Stimulated activated CD4-positive, alpha-beta T cell treated with anti-CD3 and anti-CD28 coated beads, Interleukin-12 subunit alpha, Interleukin-12 subunit beta, amount 100 ng/mL, for 24 hours (primary cell): ENCODE data around the gene MSI2.
A peak's percentile ranks its signal among the peaks of the same experiment; 100 is the strongest.

Experiments used
- DNase-seq, 2 experiments: peaks; one replicate each; pipeline ENCODE4 v3.0.0-alpha.2; 2020; ENCODE audit warnings: low read depth in 2 of 2

The MSI2 gene

GRCh38 chr17:57541049-57541448, 284.7 kb downstream of the MSI2 start:
- DNase-seq = no peak

GRCh38 chr17:57541472-57542394, 285.4 kb downstream of the MSI2 start:
- DNase-seq = no peak

- DNase-seq = no peak
Observed at GRCh38 chr17:57542510-57542909, 286.2 kb downstream of the MSI2 start.

GRCh38 chr17:57543230-57543629, 286.9 kb downstream of the MSI2 start:
- DNase-seq = no peak

- DNase-seq = no peak
Observed at GRCh38 chr17:57544401-57544800, 288.1 kb downstream of the MSI2 start.

- no peak for DNase-seq
Observed at GRCh38 chr17:57544834-57545463, 288.6 kb downstream of the MSI2 start.

GRCh38 chr17:57545731-57546342, 289.5 kb downstream of the MSI2 start:
- no peak for DNase-seq

GRCh38 chr17:57548421-57549410, 292.4 kb downstream of the MSI2 start:
- no peak for DNase-seq

- no peak for DNase-seq
Observed at GRCh38 chr17:57549468-57549867, 293.1 kb downstream of the MSI2 start.

- no peak for DNase-seq
Observed at GRCh38 chr17:57550016-57550415, 293.7 kb downstream of the MSI2 start.

GRCh38 chr17:57550668-57551315, 294.5 kb downstream of the MSI2 start:
- DNase-seq = no peak

GRCh38 chr17:57551321-57552079, 295.2 kb downstream of the MSI2 start:
- no peak for DNase-seq

- DNase-seq = peak in 1 of 2 experiments; percentile 6
Observed at GRCh38 chr17:57552114-57552624, 295.8 kb downstream of the MSI2 start.

GRCh38 chr17:57553526-57553925, 297.2 kb downstream of the MSI2 start:
- DNase-seq = no peak

- DNase-seq = no peak
Observed at GRCh38 chr17:57553991-57554825, 297.9 kb downstream of the MSI2 start.

- DNase-seq = no peak
Observed at GRCh38 chr17:57554826-57555635, 298.7 kb downstream of the MSI2 start.

GRCh38 chr17:57555636-57556175, 299.4 kb downstream of the MSI2 start:
- DNase-seq = no peak

- DNase-seq = no peak
Observed at GRCh38 chr17:57556320-57556719, 300.0 kb downstream of the MSI2 start.
